H9 (cell line): ENCODE data around the gene VSTM4. TPM values are rescaled to one million over a fixed set of nuclear protein-coding genes. Genes with fewer than 3 reads are reported as not detected.
A peak's percentile ranks its signal among the peaks of the same experiment; 100 is the strongest.

Experiments used
- DNase-seq: peaks from one replicate; pipeline ENCODE4 v3.0.0-alpha.2; 2017
- H2AFZ ChIP-seq: one replicate; pipeline ENCODE4 v1.6.1; 2013; ENCODE audit warnings: mild to moderate bottlenecking, low read length, control low read depth, moderate library complexity
- H2AK5ac ChIP-seq: 2 replicates; pipeline ENCODE4 v1.6.1; 2013; ENCODE audit warnings: low read length, control low read depth, mixed read lengths; ENCODE audit not compliant: insufficient read length
- H2BK120ac ChIP-seq: one replicate; pipeline ENCODE4 v1.6.1; 2013; ENCODE audit warnings: low read depth, mild to moderate bottlenecking, low read length, control low read depth, inconsistent platforms; ENCODE audit not compliant: poor library complexity, severe bottlenecking
- H2BK12ac ChIP-seq: 2 replicates; pipeline ENCODE4 v1.6.1; 2013; ENCODE audit warnings: low read length, control low read depth, mixed read lengths, low read depth; ENCODE audit not compliant: insufficient read length
- H2BK15ac ChIP-seq: 2 replicates; pipeline ENCODE4 v1.6.1; 2013; ENCODE audit warnings: low read depth, low read length, control low read depth
- H2BK20ac ChIP-seq: one replicate; pipeline ENCODE4 v1.6.1; 2013; ENCODE audit warnings: low read depth, mild to moderate bottlenecking, low read length, control low read depth, inconsistent platforms; ENCODE audit not compliant: poor library complexity, severe bottlenecking
- H2BK5ac ChIP-seq: 2 replicates; pipeline ENCODE4 v1.6.1; 2013; ENCODE audit warnings: low read length, control low read depth, mixed read lengths; ENCODE audit not compliant: insufficient read length
- H3K14ac ChIP-seq: 2 replicates; pipeline ENCODE4 v1.6.1; 2013; ENCODE audit warnings: low read length, control low read depth; ENCODE audit not compliant: insufficient read depth
- H3K18ac ChIP-seq: 2 replicates; pipeline ENCODE4 v1.6.1; 2013; ENCODE audit warnings: low read depth, mild to moderate bottlenecking, mixed read lengths, low read length, control low read depth; ENCODE audit not compliant: insufficient read length
- H3K23ac ChIP-seq: 2 replicates; pipeline ENCODE4 v1.6.1; 2013; ENCODE audit warnings: low read length, control low read depth, mixed read lengths, low read depth; ENCODE audit not compliant: insufficient read length
- H3K23me2 ChIP-seq: 2 replicates; pipeline ENCODE4 v1.6.1; 2013; ENCODE audit warnings: low read depth, mild to moderate bottlenecking, mixed read lengths, low read length, control low read depth; ENCODE audit not compliant: insufficient read length, poor library complexity, severe bottlenecking
- H3K27ac ChIP-seq: 2 replicates; pipeline ENCODE4 v1.5.1; 2013; ENCODE audit warnings: low read length, control low read depth, mixed read lengths, low read depth; ENCODE audit not compliant: insufficient read length
- H3K27me3 ChIP-seq: 2 replicates; pipeline ENCODE4 v1.6.1; 2013; ENCODE audit warnings: low read length, control low read depth, inconsistent platforms; ENCODE audit not compliant: insufficient read depth
- H3K4ac ChIP-seq: 2 replicates; pipeline ENCODE4 v1.6.1; 2013; ENCODE audit warnings: low read depth, mild to moderate bottlenecking, control low read depth, inconsistent platforms, low read length, moderate library complexity
- H3K4me1 ChIP-seq: 2 replicates; pipeline ENCODE4 v1.6.1; 2013; ENCODE audit warnings: low read length, control low read depth, inconsistent platforms; ENCODE audit not compliant: insufficient read depth
- H3K4me2 ChIP-seq: 2 replicates; pipeline ENCODE4 v1.6.1; 2013; ENCODE audit warnings: low read length, control low read depth, mixed read lengths; ENCODE audit not compliant: insufficient read length, insufficient read depth
- H3K56ac ChIP-seq: 2 replicates; pipeline ENCODE4 v1.6.1; 2013; ENCODE audit warnings: low read depth, mild to moderate bottlenecking, mixed read lengths, low read length, control low read depth; ENCODE audit not compliant: insufficient read length
- H3K79me1 ChIP-seq: 2 replicates; pipeline ENCODE4 v1.6.1; 2013; ENCODE audit warnings: low read depth, mild to moderate bottlenecking, moderate library complexity, low read length, control low read depth, inconsistent platforms; ENCODE audit not compliant: insufficient read depth, poor library complexity, severe bottlenecking
- H3K79me2 ChIP-seq: 2 replicates; pipeline ENCODE4 v1.6.1; 2013; ENCODE audit warnings: low read length, control low read depth, inconsistent platforms; ENCODE audit not compliant: insufficient read depth
- H3K9ac ChIP-seq: 2 replicates; pipeline ENCODE4 v1.6.1; 2013; ENCODE audit warnings: low read length, control low read depth, mixed read lengths; ENCODE audit not compliant: insufficient read length; ENCODE audit errors: extremely low read depth
- H3K9me3 ChIP-seq: one replicate; pipeline ENCODE4 v1.6.1; 2013; ENCODE audit warnings: low read depth, low read length, inconsistent platforms; ENCODE audit not compliant: control insufficient read depth
- H3T11ph ChIP-seq: one replicate; pipeline ENCODE4 v1.6.1; 2013; ENCODE audit warnings: mild to moderate bottlenecking, low read length, control low read depth, inconsistent platforms
- H4K20me1 ChIP-seq: one replicate; pipeline ENCODE4 v1.6.1; 2013; ENCODE audit not compliant: control insufficient read depth, insufficient read length, insufficient read depth
- H4K5ac ChIP-seq: 2 replicates; pipeline ENCODE4 v1.6.1; 2013; ENCODE audit warnings: low read depth, mild to moderate bottlenecking, mixed read lengths, low read length, control low read depth; ENCODE audit not compliant: insufficient read length
- H4K8ac ChIP-seq: replicated peaks from 2 replicates; pipeline ENCODE4 v1.6.1; 2013; ENCODE audit warnings: low read length, control low read depth, mixed read lengths, low read depth; ENCODE audit not compliant: insufficient read length
- H4K91ac ChIP-seq: 2 replicates; pipeline ENCODE4 v1.6.1; 2013; ENCODE audit warnings: low read depth, mild to moderate bottlenecking, moderate library complexity, mixed read lengths, low read length, control low read depth; ENCODE audit not compliant: insufficient read length
- H3K27ac Mint-ChIP-seq, 3 experiments: 2 replicates in 2 of 3; 3 replicates in 1 of 3; pipeline ENCODE4 v1.8.0; 2020 to 2021; ENCODE audit warnings: mixed read lengths in 3 of 3, mild to moderate bottlenecking in 1 of 3, moderate library complexity in 1 of 3
- H3K27me3 Mint-ChIP-seq: 2 replicates; pipeline ENCODE4 v1.8.0; 2021; ENCODE audit warnings: low read depth, mild to moderate bottlenecking, moderate library complexity, mixed read lengths
- H3K36me3 Mint-ChIP-seq, 3 experiments: 2 replicates in 2 of 3; 3 replicates in 1 of 3; pipeline ENCODE4 v1.8.0; 2020 to 2021; ENCODE audit warnings: low read depth in 3 of 3, mixed read lengths in 3 of 3; ENCODE audit not compliant: insufficient read depth in 1 of 3
- H3K4me1 Mint-ChIP-seq, 2 experiments: 2 replicates each; pipeline ENCODE4 v1.8.0; 2020; ENCODE audit warnings: mixed read lengths in 2 of 2
- H3K4me3 Mint-ChIP-seq, 2 experiments: 2 replicates in 1 of 2; 3 replicates in 1 of 2; pipeline ENCODE4 v1.8.0; 2020 to 2021; ENCODE audit warnings: mild to moderate bottlenecking in 2 of 2, mixed read lengths in 2 of 2, moderate library complexity in 1 of 2
- H3K9me3 Mint-ChIP-seq, 2 experiments: 2 replicates in 1 of 2; 3 replicates in 1 of 2; pipeline ENCODE4 v1.8.0; 2020; ENCODE audit warnings: mild to moderate bottlenecking in 2 of 2, mixed read lengths in 2 of 2, moderate library complexity in 1 of 2
- CTCF ChIP-seq: fragments of 200-600 bp; sonication (generic); conservative IDR thresholded peaks from 3 replicates; pipeline ENCODE4 v1.8.0; 2021; ENCODE audit warnings: antibody characterized with exemption, mild to moderate bottlenecking
- WGBS: extraction: QIAGEN DNeasy Blood & Tissue Kit; methylation state at CpG from one replicate; pipeline ENCODE4 v1.1.7; 2013; ENCODE audit warnings: missing lambda C conversion rate, low lambda C conversion rate, mixed read lengths; ENCODE audit not compliant: insufficient read length; ENCODE audit errors: extremely low coverage; 5-methylcytosine and 5-hydroxymethylcytosine counted together
- total RNA-seq: library from RNA; stranded (reverse); gene quantifications from 2 replicates; pipeline ENCODE4 v1.2.1, GENCODE V29; 2021

The VSTM4 gene
- total RNA-seq, 1 experiment from 2014 or later, result 0.44 TPM

- Histone ChIP-seq H3K27ac (no peak overlapping the region), H2BK120ac (no peak overlapping the region), H3K18ac (no peak overlapping the region), H4K91ac (no peak overlapping the region), H3K23me2 (no peaks in the 10 kb centered on the region), H4K8ac (no peak overlapping the region), H2BK12ac (no peak overlapping the region), H3K4ac (no peak overlapping the region), H2AK5ac (no peak overlapping the region), H3K79me1 (no peaks in the 10 kb centered on the region), H3K4me2 (no peak overlapping the region), H2BK20ac (no peak overlapping the region), H3K9ac (no peak overlapping the region), H4K5ac (no peak overlapping the region), H3K79me2 (no peaks in the 10 kb centered on the region), H2AFZ (no peak overlapping the region), H3K14ac (no peak overlapping the region), H2BK5ac (no peak overlapping the region), H3K23ac (no peak overlapping the region), H3K4me1 (no peaks in the 10 kb centered on the region), H2BK15ac (no peak overlapping the region), H3T11ph (no peak overlapping the region), H3K9me3 (no peaks in the 10 kb centered on the region), H4K20me1 (no peaks in the 10 kb centered on the region), H3K27me3 (no peaks in the 10 kb centered on the region), H3K56ac (no peak overlapping the region)
- H3K27ac Mint-ChIP-seq, result no peak overlapping the region; a peak in 1 of 7 replicates
- TF ChIP-seq CTCF, result peak; percentile 85
- peaks cover 0 to under 1% of the 10 kb centered on the region in 2 experiments; a peak in 1 of 5 replicates for H3K9me3 Mint-ChIP-seq
- no peak overlapping the region for H3K4me3 Mint-ChIP-seq
- peak; percentile 80 for DNase-seq
- WGBS, result no CpG with 5 or more reads among the region's 9 CpGs
- H3K4me1 Mint-ChIP-seq, result peaks cover 17 to 27% of the 10 kb centered on the region in 2 experiments
- peaks cover 7% of the 10 kb centered on the region; the same call in 1 of the 2 replicates for H3K27me3 Mint-ChIP-seq
- H3K36me3 Mint-ChIP-seq, result 0 out of 7 replicates have a peak, but pooled peaks cover 0 to 1% (median 0%) of the 10 kb centered on the region in 3 experiments
Observed at GRCh38 chr10:49164559-49165188, 49.4 kb upstream of the VSTM4 start.
